ENCODE results near the gene USH2A. TPM values are rescaled to one million over a fixed set of nuclear protein-coding genes. Genes with fewer than 3 reads are reported as not detected.

Gene USH2A
- total RNA-seq, 1 donor from 2014 or later: not detected

DNA sequence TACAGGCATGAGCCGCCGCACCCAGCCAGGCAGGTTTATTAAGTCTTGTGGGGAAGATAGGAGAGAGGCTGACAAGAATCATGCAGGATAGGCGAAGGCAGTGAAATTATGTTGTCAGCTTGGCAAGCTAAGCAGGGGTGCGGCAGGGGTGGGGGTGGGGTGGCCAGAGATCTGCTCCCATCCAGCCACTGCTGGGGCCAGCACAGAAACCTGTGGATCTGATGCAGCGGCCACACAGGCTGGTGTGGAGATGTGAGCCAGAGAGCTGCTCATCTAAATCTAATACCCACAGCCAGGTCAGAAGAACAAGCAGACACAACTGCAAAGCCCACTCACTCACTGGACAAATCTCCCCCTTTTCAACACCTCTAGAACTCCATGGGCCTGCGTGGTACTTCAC, 787.4 kb downstream of the USH2A start:
- DNase-seq (ENCODE audit: low read depth): no peak
- H3K27me3 ChIP-seq (ENCODE audit: control insufficient read depth, insufficient read depth, low read length): no peaks in the 10 kb centered on the region

DNA sequence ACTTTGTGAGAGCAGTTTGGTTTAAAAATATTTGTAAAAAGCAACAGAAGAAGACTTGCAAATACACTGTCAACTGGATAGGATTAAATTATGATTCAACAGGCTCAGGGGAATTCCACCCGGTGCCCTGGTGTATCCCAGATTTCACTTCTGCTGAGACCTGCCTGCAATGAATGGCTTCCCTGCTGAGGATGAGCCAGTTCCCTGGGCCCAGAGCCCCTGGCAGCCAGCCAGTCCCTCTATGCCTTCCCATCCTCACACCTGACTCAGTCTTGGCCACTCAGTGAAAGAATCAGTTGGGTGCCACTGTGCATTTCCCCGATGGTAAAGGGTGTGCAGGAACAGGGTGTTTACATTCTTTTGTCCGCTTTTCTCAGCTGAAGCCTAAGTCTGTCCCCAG, 791.8 kb downstream of the USH2A start:
- H3K27me3 ChIP-seq (ENCODE audit: control insufficient read depth, insufficient read depth, low read length): no peaks in the 10 kb centered on the region
- H3K36me3 ChIP-seq (ENCODE audit: control insufficient read depth, insufficient read depth, low read length): no peaks in the 10 kb centered on the region
- no peak overlapping the region for H3K4me3 ChIP-seq (ENCODE audit: low read depth, low read length)
- DNase-seq (ENCODE audit: low read depth): no peak
- TF ChIP-seq, protein P1, sequence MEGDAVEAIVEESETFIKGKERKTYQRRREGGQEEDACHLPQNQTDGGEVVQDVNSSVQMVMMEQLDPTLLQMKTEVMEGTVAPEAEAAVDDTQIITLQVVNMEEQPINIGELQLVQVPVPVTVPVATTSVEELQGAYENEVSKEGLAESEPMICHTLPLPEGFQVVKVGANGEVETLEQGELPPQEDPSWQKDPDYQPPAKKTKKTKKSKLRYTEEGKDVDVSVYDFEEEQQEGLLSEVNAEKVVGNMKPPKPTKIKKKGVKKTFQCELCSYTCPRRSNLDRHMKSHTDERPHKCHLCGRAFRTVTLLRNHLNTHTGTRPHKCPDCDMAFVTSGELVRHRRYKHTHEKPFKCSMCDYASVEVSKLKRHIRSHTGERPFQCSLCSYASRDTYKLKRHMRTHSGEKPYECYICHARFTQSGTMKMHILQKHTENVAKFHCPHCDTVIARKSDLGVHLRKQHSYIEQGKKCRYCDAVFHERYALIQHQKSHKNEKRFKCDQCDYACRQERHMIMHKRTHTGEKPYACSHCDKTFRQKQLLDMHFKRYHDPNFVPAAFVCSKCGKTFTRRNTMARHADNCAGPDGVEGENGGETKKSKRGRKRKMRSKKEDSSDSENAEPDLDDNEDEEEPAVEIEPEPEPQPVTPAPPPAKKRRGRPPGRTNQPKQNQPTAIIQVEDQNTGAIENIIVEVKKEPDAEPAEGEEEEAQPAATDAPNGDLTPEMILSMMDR (IDR thresholded peaks at IDR 0.05; ENCODE audit: insufficient read depth, low read length, poor library complexity, severe bottlenecking): no peak

More for the DNA sequence above, 787.4 kb downstream of the USH2A start:
- Histone ChIP-seq H3K4me3 (ENCODE audit: low read depth, low read length) (no peak overlapping the region), H3K36me3 (ENCODE audit: control insufficient read depth, insufficient read depth, low read length) (no peaks in the 10 kb centered on the region)
- TF ChIP-seq, protein P1 (IDR thresholded peaks at IDR 0.05; ENCODE audit: insufficient read depth, low read length, poor library complexity, severe bottlenecking): no peak

DNA sequence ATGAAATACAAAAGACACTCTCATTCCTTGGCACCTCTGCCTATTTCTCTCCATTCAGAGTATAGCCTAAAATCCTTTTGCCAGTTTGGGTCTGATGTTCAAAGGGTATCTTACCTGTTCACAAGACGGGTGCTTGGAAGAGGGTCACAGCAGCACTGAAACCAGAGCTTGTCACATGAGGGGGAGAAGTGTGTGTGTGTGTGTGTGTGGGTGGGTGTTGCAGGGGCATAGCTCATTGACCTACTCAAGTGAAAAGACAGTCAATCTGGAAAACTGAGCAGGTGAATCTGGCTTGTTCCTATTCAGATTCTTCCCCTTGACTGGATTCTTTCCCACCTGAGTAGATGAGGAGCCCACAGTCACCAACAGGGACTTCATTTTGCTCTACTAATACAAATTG, 792.2 kb downstream of the USH2A start:
- Histone ChIP-seq H3K27me3 (ENCODE audit: control insufficient read depth, insufficient read depth, low read length) (no peaks in the 10 kb centered on the region), H3K36me3 (ENCODE audit: control insufficient read depth, insufficient read depth, low read length) (no peaks in the 10 kb centered on the region), H3K4me3 (ENCODE audit: low read depth, low read length) (no peak overlapping the region)
- DNase-seq (ENCODE audit: low read depth): no peak
- TF ChIP-seq, protein P1 (IDR thresholded peaks at IDR 0.05; ENCODE audit: insufficient read depth, low read length, poor library complexity, severe bottlenecking): no peak

DNA sequence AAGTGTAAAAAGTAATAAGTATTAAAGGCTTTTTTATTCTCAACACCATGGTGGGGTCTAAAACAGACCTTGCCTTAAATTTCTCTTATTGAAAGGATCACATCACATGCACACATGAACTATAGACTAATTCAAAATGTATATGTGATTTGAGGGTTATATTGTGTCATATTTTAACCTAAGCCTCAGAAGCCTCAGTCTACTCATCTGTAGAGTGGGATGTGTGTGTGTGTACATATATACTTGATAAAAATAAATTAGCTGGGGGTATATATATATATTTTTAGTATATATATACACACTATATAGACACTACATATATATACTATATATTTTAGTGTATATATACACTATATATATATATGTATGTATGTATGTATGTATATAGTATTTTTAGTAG, 797.3 kb downstream of the USH2A start:
- H3K36me3 ChIP-seq (ENCODE audit: control insufficient read depth, insufficient read depth, low read length): no peaks in the 10 kb centered on the region

DNA sequence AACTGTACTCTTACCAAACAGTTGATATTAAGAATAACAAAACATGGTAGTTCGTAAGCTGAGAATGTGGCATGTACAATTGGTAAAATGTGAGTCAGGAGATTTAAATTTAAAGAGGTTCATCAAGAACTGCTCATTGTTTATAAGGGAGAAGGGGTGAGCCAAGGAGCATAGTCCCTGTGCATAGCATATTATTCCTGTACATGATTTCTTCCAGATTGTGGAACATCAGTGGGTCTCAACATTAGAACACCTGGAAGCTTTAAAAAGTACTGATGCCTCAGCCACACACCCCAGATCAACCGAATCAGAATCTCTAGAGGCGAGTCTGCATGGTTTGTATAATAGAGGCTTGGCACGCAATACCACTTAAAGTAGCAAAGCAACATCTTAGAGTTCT, 800.1 kb downstream of the USH2A start:
- TF ChIP-seq, protein P1 (IDR thresholded peaks at IDR 0.05; ENCODE audit: insufficient read depth, low read length, poor library complexity, severe bottlenecking): no peak
- no peak overlapping the region for H3K4me3 ChIP-seq (ENCODE audit: low read depth, low read length)
- DNase-seq (ENCODE audit: low read depth): no peak
- H3K36me3 ChIP-seq (ENCODE audit: control insufficient read depth, insufficient read depth, low read length): no peaks in the 10 kb centered on the region
- H3K27me3 ChIP-seq (ENCODE audit: control insufficient read depth, insufficient read depth, low read length): no peaks in the 10 kb centered on the region

More for the DNA sequence above, 797.3 kb downstream of the USH2A start:
- DNase-seq (ENCODE audit: low read depth): no peak
- TF ChIP-seq, protein P1 (IDR thresholded peaks at IDR 0.05; ENCODE audit: insufficient read depth, low read length, poor library complexity, severe bottlenecking): no peak
- H3K4me3 ChIP-seq (ENCODE audit: low read depth, low read length): no peak overlapping the region
- no peaks in the 10 kb centered on the region for H3K27me3 ChIP-seq (ENCODE audit: control insufficient read depth, insufficient read depth, low read length)

DNA sequence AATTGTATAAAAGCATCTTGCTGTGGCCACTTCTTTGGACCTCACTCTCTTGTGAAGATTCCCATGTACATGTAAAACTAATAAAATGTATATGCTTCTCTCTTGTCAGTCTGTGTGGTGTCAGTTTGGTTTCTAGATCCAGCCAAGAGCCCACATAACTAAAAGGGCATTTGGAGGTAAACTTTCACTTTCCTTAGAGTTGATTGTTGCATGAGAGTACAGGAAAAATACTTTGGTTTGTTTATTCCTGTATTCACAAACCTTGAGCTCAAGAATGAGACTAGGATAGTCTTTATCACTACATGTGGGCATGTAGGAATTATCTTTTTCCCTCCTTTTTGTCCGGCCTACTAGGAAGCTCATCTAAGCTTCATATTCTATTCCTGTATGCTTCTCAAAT, 805.3 kb downstream of the USH2A start:
- peaks cover 1% of the 10 kb centered on the region for H3K36me3 ChIP-seq (ENCODE audit: control insufficient read depth, insufficient read depth, low read length)
- H3K4me3 ChIP-seq (ENCODE audit: low read depth, low read length): no peak overlapping the region
- TF ChIP-seq, protein P1 (IDR thresholded peaks at IDR 0.05; ENCODE audit: insufficient read depth, low read length, poor library complexity, severe bottlenecking): no peak
- H3K27me3 ChIP-seq (ENCODE audit: control insufficient read depth, insufficient read depth, low read length): no peaks in the 10 kb centered on the region
- DNase-seq (ENCODE audit: low read depth): no peak
